Natural killer cell (primary cell): ENCODE results near the gene CORT. TPM values are rescaled to one million over a fixed set of nuclear protein-coding genes. Genes with fewer than 3 reads are reported as not detected.
A peak's percentile ranks its signal among the peaks of the same experiment; 100 is the strongest.

Experiments
- ATAC-seq, 3 donors: fragments of 150-1000 bp in 2 of 3; fragments of 200-7000 bp in 1 of 3; cut with Tn5 transposase; 1 replicate in 1 of 3; 2 replicates in 2 of 3; pipeline ENCODE4 v1.10.0; 2021; ENCODE audit warnings: mild to moderate bottlenecking in 2 of 3, moderate library complexity in 2 of 3
- DNase-seq, 2 donors: peaks; one replicate each; pipeline versions ENCODE4 v3.0.0 to v3.0.0-alpha.2; 2013 to 2021; ENCODE audit warnings: mixed read lengths in 1 of 2
- H3K27ac ChIP-seq: one replicate; pipeline ENCODE4 v1.5.1; 2013; ENCODE audit warnings: mild to moderate bottlenecking, low read length
- H3K27me3 ChIP-seq: one replicate; pipeline ENCODE4 v1.6.1; 2013; ENCODE audit warnings: low read length; ENCODE audit not compliant: control insufficient read depth, insufficient read depth
- H3K36me3 ChIP-seq: one replicate; pipeline ENCODE4 v1.6.1; 2013; ENCODE audit warnings: low read length; ENCODE audit not compliant: control insufficient read depth, insufficient read depth
- H3K4me1 ChIP-seq: one replicate; pipeline ENCODE4 v1.6.1; 2013; ENCODE audit warnings: low read length; ENCODE audit not compliant: control insufficient read depth, insufficient read depth
- H3K4me3 ChIP-seq: one replicate; pipeline ENCODE4 v1.5.1; 2013; ENCODE audit warnings: low read length
- H3K9me3 ChIP-seq: one replicate; pipeline ENCODE4 v1.6.1; 2013; ENCODE audit warnings: low read length; ENCODE audit not compliant: control insufficient read depth, insufficient read depth
- H3K27ac Mint-ChIP-seq, 2 donors: one replicate each; pipeline ENCODE4 v1.8.0; 2022; ENCODE audit warnings: mild to moderate bottlenecking in 2 of 2, mixed read lengths in 2 of 2, moderate library complexity in 1 of 2
- H3K27me3 Mint-ChIP-seq, 2 donors: one replicate each; pipeline ENCODE4 v1.8.0; 2022; ENCODE audit warnings: low read depth in 2 of 2, mixed read lengths in 2 of 2
- H3K36me3 Mint-ChIP-seq: one replicate; pipeline ENCODE4 v1.8.0; 2022; ENCODE audit warnings: mixed read lengths
- H3K4me1 Mint-ChIP-seq, 2 donors: one replicate each; pipeline ENCODE4 v1.8.0; 2022; ENCODE audit warnings: mixed read lengths in 2 of 2
- H3K4me3 Mint-ChIP-seq: one replicate; pipeline ENCODE4 v1.8.0; 2022; ENCODE audit warnings: mild to moderate bottlenecking, moderate library complexity, mixed read lengths
- H3K9me3 Mint-ChIP-seq, 2 donors: one replicate each; pipeline ENCODE4 v1.8.0; 2022; ENCODE audit warnings: mixed read lengths in 2 of 2
- CTCF ChIP-seq: fragments of 200-600 bp; IDR thresholded peaks from one replicate; pipeline ENCODE4 v1.8.0; 2022; ENCODE audit warnings: antibody characterized with exemption
- WGBS: methylation state at CpG from one replicate; pipeline ENCODE4 v1.1.7; 2013; ENCODE audit warnings: missing lambda C conversion rate; ENCODE audit not compliant: insufficient coverage; 5-methylcytosine and 5-hydroxymethylcytosine counted together
- intact Hi-C: fragments of 100-400 bp; cut with micrococcal nuclease; formaldehyde crosslinking; loops from one replicate; pipeline ENCODE4 v1.14.2; 2022
- total RNA-seq, 4 donors: library from RNA; stranded (reverse); fragments of 120-200 nt in 1 of 4; gene quantifications; one replicate each; pipeline versions ENCODE4 v1.2.3 to v1.2.4, GENCODE V29; 2013 to 2022

Gene CORT
- total RNA-seq, 3 donors from 2014 or later (not counting 1 experiment from before 2014, with no cell fraction given) = not detected

DNA sequence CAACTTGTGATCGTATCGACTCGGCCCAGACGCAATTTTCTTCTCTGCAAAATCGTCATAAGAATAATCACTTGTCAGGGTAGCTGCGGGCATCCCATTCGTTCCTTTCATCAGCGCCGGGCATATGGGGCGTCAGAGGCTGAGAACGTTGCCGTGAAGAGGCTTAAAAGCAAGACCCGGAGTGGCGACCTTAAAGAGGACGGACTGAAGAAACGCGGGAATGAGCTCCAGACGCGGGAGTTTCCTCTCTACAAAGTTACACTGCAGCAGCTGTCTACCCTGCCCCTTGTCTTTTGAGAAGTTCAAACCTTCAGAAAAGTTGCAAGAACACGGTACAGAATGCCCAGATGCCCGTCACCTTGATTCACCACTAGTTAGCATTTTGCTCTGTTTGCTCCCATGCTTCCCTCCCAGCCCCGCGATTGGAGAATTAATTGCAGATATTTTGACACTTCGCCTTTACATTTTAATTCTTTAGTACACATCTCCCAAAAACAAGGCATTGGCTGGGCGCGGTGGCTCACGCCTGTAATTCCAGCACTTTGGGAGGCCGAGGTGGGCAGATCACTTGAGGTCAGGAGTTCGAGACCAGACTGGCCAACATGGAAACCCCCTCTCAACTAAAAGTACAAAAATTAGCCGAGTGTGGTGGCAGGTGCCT is 18.6 kb upstream of the CORT start:
- intact Hi-C loops = loop anchor here (5.0 kb wide), 1 partner anchor 41 kb away; the partner anchor contains the start of genes DFFA and PEX14
- Mint-ChIP-seq H3K27ac (peak overlapping the region; percentile 89 to 97), H3K4me1 (peaks cover 17% of the 10 kb centered on the region in 2 donors), H3K9me3 (no peaks in the 10 kb centered on the region), H3K4me3 (peak overlapping the region; percentile 92), H3K36me3 (no peaks in the 10 kb centered on the region), H3K27me3 (no peaks in the 10 kb centered on the region)
- TF ChIP-seq CTCF = no peak
- Histone ChIP-seq H3K4me1 (peaks cover 18% of the 10 kb centered on the region), H3K27me3 (no peaks in the 10 kb centered on the region), H3K36me3 (no peaks in the 10 kb centered on the region), H3K27ac (peak overlapping the region; percentile 85), H3K9me3 (no peaks in the 10 kb centered on the region), H3K4me3 (peak overlapping the region; percentile 84)
- 27% methylated on average over 30 of the region's 30 CpGs for WGBS
- no peak for ATAC-seq
- DNase-seq = no peak

DNA sequence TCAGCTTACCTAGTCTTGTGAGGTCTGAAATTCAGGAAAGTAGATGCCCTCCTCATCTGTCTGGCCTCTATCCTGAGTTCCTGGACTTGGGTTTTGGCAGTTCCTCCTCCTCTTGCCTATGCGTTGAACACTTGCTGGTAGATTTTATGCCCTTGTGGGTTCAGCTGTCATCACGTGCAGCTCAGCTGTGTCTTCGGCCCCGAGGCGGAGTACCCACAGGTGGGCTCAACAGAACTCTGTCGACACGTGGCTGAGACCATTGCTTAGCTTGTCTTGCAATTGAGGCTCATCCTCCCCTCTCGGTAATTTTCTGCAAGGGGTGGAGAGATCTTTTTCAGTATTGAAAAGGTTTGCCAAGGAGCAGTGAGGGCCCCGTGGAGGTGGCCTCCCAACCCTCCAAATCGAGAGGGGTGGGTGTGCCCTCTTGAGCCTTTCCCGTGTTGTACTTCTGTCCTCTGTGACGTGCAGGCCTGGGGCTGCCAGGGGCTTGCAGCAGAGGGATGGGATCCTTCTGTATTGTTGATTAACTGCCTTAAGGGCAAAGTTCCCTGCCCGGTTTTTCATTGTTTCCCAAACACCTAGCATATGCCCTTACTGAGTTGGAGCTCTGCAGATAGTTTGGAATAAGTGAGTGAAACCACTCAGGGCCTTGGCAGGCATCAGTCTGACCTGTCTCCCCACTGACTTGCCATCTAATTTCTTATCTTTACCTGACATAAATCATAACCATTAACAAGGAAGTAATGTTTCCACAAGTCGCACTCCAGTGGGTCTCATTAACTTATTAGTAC is 16.7 kb upstream of the CORT start:
- H3K27me3 Mint-ChIP-seq = no peaks in the 10 kb centered on the region
- 90% methylated on average over 13 of the region's 14 CpGs for WGBS
- peak overlapping the region; percentile 4 for H3K4me3 Mint-ChIP-seq
- no peaks in the 10 kb centered on the region for H3K9me3 Mint-ChIP-seq
- DNase-seq = no peak
- no peak for TF ChIP-seq CTCF
- Histone ChIP-seq H3K36me3 (no peaks in the 10 kb centered on the region), H3K9me3 (no peaks in the 10 kb centered on the region), H3K27me3 (no peaks in the 10 kb centered on the region), H3K4me1 (peaks cover 18% of the 10 kb centered on the region), H3K4me3 (no peak overlapping the region), H3K27ac (no peak overlapping the region)
- peaks cover 13 to 17% of the 10 kb centered on the region in 2 donors for H3K4me1 Mint-ChIP-seq
- no peak for ATAC-seq
- H3K36me3 Mint-ChIP-seq = no peaks in the 10 kb centered on the region
- H3K27ac Mint-ChIP-seq = no peak overlapping the region
- intact Hi-C loops = loop anchor here (5.0 kb wide), 1 partner anchor 39 kb away; the partner anchor contains the start of genes DFFA and PEX14

- Histone ChIP-seq H3K27ac (no peak overlapping the region), H3K4me1 (peaks cover 18% of the 10 kb centered on the region), H3K27me3 (no peaks in the 10 kb centered on the region), H3K9me3 (no peaks in the 10 kb centered on the region), H3K4me3 (no peak overlapping the region), H3K36me3 (no peaks in the 10 kb centered on the region)
- no peaks in the 10 kb centered on the region for H3K27me3 Mint-ChIP-seq
- DNase-seq = no peak
- H3K4me3 Mint-ChIP-seq = no peak overlapping the region
- peaks cover 13 to 17% of the 10 kb centered on the region in 2 donors for H3K4me1 Mint-ChIP-seq
- H3K27ac Mint-ChIP-seq = no peak overlapping the region
- intact Hi-C loops = loop anchor here (5.0 kb wide), 1 partner anchor 39 kb away; the partner anchor contains the start of genes DFFA and PEX14
- no peaks in the 10 kb centered on the region for H3K36me3 Mint-ChIP-seq
- 88% methylated on average over 9 of the region's 11 CpGs for WGBS
- no peak for TF ChIP-seq CTCF
- H3K9me3 Mint-ChIP-seq = no peaks in the 10 kb centered on the region
- no peak for ATAC-seq
These were observed 16.0 kb upstream of the CORT start for GRCh38 chr1:10433790-10434189.
